Gastroesophageal sphincter (tissue), 3 donors: Measurements from ENCODE around the gene VGLL1.

Experiments
- EP300 ChIP-seq: sonication (generic); formaldehyde crosslinking; IDR thresholded peaks from one replicate; pipeline ENCODE4 v1.6.1; 2017; ENCODE audit warnings: antibody characterized with exemption, mild to moderate bottlenecking
- POLR2A ChIP-seq, 2 donors: fragments of 450-650 bp; IDR thresholded peaks; one replicate each; pipeline ENCODE4 v1.6.1; 2017; ENCODE audit warnings: antibody characterized with exemption in 2 of 2, mild to moderate bottlenecking in 2 of 2, moderate library complexity in 1 of 2
- POLR2AphosphoS5 ChIP-seq: sonication (generic); formaldehyde crosslinking; IDR thresholded peaks from one replicate; pipeline ENCODE4 v1.6.1; 2017; ENCODE audit warnings: antibody characterized with exemption
- TF ChIP-seq, protein P1 (sequence below), 4 experiments: fragments of 200-600 bp in 2 of 4; fragments of 450-650 bp in 2 of 4; sonication (generic) in 1 of 4; IDR thresholded peaks; one replicate each; pipeline ENCODE4 v1.5.1; 2017 to 2019; ENCODE audit warnings: antibody characterized with exemption in 4 of 4, mild to moderate bottlenecking in 2 of 4, moderate library complexity in 2 of 4

DNA sequence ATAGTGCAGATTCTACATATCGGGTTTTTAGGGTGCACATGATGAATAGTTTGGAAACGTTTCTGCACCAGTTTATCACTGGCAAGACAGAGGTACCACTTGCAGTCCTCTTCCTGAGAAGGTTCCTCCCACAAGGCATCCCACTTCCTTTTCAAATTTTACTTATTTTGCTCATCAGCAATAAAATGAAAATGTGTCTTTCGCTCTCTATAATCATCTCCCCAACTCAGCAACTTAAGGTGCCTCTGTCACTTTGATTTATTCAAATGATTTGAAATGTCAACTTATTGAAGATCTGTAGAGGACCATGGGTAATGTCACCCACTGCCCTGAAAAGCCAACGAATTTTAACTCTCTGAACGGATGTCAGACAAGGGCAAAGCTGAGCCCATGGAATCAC is 53.2 kb downstream of the VGLL1 start:
- TF ChIP-seq, protein P1, sequence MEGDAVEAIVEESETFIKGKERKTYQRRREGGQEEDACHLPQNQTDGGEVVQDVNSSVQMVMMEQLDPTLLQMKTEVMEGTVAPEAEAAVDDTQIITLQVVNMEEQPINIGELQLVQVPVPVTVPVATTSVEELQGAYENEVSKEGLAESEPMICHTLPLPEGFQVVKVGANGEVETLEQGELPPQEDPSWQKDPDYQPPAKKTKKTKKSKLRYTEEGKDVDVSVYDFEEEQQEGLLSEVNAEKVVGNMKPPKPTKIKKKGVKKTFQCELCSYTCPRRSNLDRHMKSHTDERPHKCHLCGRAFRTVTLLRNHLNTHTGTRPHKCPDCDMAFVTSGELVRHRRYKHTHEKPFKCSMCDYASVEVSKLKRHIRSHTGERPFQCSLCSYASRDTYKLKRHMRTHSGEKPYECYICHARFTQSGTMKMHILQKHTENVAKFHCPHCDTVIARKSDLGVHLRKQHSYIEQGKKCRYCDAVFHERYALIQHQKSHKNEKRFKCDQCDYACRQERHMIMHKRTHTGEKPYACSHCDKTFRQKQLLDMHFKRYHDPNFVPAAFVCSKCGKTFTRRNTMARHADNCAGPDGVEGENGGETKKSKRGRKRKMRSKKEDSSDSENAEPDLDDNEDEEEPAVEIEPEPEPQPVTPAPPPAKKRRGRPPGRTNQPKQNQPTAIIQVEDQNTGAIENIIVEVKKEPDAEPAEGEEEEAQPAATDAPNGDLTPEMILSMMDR (IDR thresholded peaks at IDR 0.05) = no peak
- TF ChIP-seq POLR2A (IDR thresholded peaks at IDR 0.05) (no peak), POLR2AphosphoS5 (no peak), EP300 (no peak)
